D721Med (cell line): ENCODE results near the gene RAB13.
A peak's percentile ranks its signal among the peaks of the same experiment; 100 is the strongest.

Experiments used
- DNase-seq: peaks from one replicate; pipeline ENCODE4 v3.0.0; 2011; ENCODE audit warnings: low spot score; ENCODE audit not compliant: insufficient read length
- FAIRE-seq: peaks from 2 replicates; lab custom pipeline; 2011; peaks lifted over from hg19 to GRCh38; lab: Jason Lieb, UNC
- TF ChIP-seq, protein P1 (sequence below): IDR thresholded peaks from 2 replicates; pipeline ENCODE4 v1.5.1; 2012; ENCODE audit warnings: mild to moderate bottlenecking, control low read depth; ENCODE audit not compliant: insufficient read depth; ENCODE audit errors: missing control alignments

RAB13 gene

DNA sequence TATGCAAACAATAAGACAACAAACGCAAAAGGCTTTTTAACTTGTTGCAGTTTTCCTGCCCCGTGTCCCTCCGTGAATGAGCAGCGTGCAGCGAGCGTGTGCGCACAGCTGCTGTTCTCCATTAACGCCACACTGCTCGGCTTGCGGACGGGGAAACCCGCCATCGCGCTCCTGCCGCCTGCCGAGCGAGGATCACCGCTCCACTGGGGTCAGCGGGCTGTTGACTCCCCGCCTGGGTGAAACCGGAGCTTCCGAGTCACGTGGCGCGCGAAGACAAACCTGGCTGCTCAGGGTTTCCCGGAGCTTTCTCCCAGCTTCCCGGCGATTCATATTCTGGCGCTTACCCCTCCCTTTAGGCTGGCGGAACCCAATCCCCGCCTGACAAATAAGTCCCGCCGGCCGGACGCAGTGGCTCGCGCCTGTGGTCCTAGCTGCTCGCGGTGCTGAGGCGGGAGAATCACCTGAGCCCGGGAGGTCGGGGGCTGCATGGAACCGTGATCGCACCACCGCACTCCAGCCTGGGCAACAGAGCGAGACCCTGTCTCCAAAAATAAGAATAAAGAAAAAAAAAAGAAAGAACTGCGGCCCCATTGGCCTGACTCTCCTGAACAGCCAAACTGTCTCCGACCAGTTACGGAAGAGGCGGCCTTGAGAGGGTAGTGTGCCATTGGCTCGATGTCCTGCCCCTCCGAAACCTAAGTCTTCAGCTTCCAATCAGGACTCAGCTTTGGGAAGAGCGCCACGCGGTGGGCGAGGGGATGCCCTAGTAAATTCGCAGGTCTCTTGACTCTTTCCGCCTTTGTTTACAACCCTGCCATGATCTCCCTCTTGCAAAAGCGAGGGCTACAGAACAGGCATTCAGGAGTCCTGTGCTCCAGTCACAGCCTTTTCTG lies 18.8 kb downstream of the RAB13 start, which contains the start of gene CREB3L4:
Gene CREB3L4, plus strand, starts transcription at position 796 of the 893 bp plus-strand sequence. CDS start 624 bp downstream, outside the sequence.
- DNase-seq, result peak; percentile 85
- FAIRE-seq, result peak; percentile 29
- TF ChIP-seq, protein P1, sequence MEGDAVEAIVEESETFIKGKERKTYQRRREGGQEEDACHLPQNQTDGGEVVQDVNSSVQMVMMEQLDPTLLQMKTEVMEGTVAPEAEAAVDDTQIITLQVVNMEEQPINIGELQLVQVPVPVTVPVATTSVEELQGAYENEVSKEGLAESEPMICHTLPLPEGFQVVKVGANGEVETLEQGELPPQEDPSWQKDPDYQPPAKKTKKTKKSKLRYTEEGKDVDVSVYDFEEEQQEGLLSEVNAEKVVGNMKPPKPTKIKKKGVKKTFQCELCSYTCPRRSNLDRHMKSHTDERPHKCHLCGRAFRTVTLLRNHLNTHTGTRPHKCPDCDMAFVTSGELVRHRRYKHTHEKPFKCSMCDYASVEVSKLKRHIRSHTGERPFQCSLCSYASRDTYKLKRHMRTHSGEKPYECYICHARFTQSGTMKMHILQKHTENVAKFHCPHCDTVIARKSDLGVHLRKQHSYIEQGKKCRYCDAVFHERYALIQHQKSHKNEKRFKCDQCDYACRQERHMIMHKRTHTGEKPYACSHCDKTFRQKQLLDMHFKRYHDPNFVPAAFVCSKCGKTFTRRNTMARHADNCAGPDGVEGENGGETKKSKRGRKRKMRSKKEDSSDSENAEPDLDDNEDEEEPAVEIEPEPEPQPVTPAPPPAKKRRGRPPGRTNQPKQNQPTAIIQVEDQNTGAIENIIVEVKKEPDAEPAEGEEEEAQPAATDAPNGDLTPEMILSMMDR, result peak; percentile 64

DNA sequence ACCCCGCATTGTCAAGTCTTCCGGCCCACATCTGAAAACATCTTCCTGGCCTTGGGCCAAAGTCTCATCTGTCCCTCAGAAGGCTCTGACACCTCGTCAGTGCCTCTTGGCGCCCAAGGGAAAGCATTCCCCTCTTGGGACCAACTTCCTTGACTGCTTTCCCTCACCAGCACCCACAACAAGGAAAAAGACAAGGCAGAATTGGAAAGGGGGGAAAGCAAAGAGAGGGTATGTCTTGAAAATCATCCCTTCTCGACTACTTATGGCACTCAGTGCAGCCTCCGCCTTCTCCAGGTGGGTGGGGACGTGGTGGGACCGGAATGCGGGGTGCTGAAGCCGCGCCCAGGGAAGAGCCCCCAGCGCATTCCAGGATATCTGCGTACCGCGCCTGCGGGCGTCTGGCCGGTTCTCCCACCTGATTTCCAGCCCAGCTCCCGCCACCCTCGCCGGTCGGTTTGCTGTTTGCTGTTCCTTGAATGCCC lies 22.2 kb downstream of the RAB13 start:
- DNase-seq (no peak), FAIRE-seq (no peak)
- TF ChIP-seq, protein P1, result no peak

DNA sequence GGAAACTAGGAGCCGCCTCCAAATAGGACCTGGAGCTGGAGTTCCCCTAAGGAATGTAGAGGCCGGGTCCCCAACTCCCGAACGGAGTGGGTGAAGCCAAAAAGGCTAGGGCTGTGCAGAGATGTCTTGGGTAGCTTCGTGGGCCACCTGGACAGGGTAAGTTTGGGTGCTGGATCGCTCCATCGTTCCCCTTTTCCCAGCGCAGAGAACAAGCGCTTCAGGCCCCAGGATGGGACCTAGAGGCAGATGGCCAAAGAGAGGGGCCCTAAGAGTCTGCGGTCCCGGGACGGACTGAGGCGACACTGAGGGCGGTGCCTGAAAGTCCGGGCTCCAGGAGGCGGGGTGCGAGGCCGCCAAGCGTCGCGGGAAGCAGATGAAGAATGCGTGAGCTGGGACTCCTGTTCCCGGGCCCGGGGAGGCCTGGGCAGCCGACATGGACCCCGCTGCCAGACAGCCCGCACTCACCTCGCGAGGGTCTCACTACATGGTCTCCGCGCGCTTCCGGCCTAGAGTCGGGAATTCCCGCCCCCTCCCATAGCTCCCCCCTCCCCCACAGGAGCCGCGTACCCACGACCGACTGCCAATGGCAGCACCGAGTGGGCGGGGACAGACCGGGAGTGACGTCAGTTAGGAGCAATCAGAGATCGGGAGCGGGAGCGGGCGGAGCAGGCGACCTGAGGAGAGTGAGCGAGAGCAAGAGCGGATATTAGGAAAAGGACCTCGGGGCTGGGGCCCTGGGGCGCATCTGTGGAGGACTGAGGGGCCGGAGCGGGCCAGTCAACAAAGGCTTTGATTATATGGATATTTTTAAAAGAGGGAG lies 22.9 kb downstream of the RAB13 start, which contains the start of gene SLC39A1:
Gene SLC39A1, minus strand, starts transcription at position 508 of the 820 bp plus-strand sequence. CDS start 822 bp downstream, outside the sequence.
- DNase-seq, result peak; percentile 98
- TF ChIP-seq, protein P1, result no peak
- FAIRE-seq, result no peak

DNA sequence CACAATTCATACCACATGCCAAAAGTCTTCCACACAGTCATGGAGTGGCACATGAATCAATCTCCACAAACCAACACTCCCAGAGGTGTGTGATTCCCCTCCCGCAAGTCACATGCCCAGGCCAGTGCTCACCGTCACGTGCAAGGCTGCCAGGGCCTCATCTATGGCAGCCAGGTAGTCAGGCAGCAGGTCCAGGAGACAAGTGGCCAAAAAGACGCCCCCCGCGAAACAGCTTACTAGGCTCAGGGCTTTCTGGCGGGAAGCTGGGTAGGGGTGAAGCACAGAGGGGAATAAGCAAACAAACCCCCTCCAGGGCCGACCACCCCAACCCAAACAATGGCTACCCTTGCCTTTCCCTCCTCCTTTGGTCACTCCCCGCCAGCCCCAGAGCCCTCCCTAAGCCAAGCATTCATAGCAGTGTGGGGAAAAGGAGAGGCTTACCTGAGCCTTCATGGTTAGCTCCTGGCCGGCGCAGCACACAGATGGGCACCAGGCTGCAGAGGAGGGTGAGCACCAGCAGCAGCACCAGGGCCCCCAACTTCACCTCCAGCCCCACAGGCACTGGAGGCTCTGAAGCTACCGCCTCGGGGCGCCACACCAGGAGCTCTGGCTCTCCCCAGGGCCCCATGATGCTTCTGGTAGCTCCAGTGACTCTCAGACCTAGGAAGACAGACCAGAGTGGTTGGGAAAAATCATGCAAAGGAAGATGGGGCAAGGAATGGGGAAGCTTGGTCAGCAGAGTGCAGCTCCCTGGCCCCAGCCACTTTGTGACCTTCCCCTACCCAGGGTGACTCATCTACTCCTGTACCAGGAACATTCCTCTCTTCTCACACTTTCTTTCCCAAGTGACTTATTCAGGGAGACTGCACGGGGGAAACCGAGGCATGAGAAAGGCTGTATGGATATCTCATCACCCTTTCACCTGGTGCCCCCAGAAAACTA lies 23.8 kb downstream of the RAB13 start:
- no peak for DNase-seq
- FAIRE-seq, result no peak
- TF ChIP-seq, protein P1, result no peak

DNA sequence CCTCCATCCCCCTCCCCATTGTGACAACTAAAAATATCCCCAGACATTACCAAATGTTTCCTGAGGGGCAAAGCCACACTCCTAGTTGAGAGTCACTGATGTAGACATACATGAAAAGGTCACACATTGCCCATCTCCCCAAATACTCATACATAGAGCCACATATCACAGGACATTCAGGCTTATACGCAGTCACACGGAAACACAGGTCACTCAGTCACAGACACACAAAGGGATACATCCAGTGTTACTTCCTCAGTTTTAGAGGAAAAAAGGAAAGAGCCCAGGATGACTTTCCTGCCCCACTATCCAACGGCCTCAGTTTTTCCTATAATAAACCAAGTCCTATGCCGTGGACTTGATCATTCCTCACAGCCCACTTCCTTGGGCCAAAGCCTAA lies 24.7 kb downstream of the RAB13 start:
- TF ChIP-seq, protein P1, result no peak
- DNase-seq (no peak), FAIRE-seq (no peak)

DNA sequence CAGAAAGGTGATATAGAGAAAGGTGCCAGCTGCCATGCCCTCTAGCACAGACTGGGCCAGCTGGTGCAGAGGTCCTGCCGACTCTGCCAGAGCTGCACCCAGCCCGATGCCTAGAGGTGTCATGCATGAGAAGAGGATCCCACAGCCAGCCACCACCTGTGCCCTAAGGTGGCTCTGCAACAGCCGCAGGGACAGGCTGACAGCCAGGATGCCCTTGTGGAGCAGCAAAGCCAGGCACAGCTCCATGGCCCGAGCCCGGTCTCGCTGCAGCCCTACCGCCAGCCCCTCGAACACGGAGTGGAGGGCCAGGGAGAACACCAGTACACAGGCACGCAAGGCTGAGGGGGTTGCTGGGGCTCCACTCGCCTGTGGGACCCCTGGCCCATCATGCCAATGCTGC lies 25.9 kb downstream of the RAB13 start:
- no peak for DNase-seq
- TF ChIP-seq, protein P1, result no peak
- FAIRE-seq, result no peak
